Measurements from ENCODE around the gene TTLL11.

- TF ChIP-seq, protein P1, sequence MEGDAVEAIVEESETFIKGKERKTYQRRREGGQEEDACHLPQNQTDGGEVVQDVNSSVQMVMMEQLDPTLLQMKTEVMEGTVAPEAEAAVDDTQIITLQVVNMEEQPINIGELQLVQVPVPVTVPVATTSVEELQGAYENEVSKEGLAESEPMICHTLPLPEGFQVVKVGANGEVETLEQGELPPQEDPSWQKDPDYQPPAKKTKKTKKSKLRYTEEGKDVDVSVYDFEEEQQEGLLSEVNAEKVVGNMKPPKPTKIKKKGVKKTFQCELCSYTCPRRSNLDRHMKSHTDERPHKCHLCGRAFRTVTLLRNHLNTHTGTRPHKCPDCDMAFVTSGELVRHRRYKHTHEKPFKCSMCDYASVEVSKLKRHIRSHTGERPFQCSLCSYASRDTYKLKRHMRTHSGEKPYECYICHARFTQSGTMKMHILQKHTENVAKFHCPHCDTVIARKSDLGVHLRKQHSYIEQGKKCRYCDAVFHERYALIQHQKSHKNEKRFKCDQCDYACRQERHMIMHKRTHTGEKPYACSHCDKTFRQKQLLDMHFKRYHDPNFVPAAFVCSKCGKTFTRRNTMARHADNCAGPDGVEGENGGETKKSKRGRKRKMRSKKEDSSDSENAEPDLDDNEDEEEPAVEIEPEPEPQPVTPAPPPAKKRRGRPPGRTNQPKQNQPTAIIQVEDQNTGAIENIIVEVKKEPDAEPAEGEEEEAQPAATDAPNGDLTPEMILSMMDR (IDR thresholded peaks at IDR 0.05; ENCODE audit: low read depth, low read length) = no peak
- no peak for TF ChIP-seq POLR2A (IDR thresholded peaks at IDR 0.05; ENCODE audit: extremely low read depth, insufficient read length)
- TF ChIP-seq, protein P2, sequence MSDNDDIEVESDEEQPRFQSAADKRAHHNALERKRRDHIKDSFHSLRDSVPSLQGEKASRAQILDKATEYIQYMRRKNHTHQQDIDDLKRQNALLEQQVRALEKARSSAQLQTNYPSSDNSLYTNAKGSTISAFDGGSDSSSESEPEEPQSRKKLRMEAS (IDR thresholded peaks at IDR 0.05; ENCODE audit: low read depth, low read length) = no peak
These were observed 311.2 kb downstream of the TTLL11 start for GRCh38 chr9:121781701-121782464.
